ENCODE measurements around the gene THAP2. TPM values are rescaled to one million over a fixed set of nuclear protein-coding genes. Genes with fewer than 3 reads are reported as not detected.
"Not testable (repeated sequence)": the region's sequence is repeated elsewhere in the genome, so short reads cannot be mapped to it uniquely, and the experiment has no call there.

THAP2 gene
- total RNA-seq, 4 donors from 2014 or later: 3.3 to 5.1 (median 3.7) TPM

DNA sequence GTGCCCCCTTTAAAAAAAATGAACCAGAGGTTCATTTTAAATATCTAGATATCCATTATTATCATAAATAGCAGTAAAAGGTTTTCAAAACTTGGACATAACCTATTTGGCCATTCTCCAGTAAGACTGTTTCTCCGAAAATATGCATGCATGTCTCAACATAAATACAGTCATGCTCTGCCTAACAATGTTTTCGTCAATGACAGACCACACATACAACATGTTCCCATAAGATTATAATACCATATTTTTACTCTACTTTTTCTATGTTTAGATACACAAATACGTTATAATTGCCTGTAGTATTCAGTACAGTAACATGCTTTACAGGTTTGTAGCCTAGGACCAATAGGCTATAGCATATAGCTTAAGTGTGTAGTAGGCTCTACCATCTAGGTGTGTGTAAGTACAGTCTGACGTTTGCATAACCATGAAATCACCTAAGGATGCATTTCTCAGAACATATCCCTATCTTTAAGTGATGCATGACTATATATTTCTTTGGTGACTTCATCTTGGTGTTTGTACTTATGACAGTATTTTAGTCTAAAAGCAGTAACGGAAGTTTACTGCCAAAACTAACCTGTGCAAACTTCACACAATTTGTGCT lies 25.0 kb downstream of the THAP2 start:
- no peak for DNase-seq (ENCODE audit: extremely low spot score)
- Histone ChIP-seq H3K4me3 (no peak overlapping the region), H3K27ac (replicated peaks in 1 of 4) (no peak overlapping the region), H3K4me1 (peaks cover 17 to 36% (median 34%) of the 10 kb centered on the region in 4 donors), H3K27me3 (no peaks in the 10 kb centered on the region), H3K9me3 (no peaks in the 10 kb centered on the region), H3K36me3 (peaks cover 0 to 6% (median 0%) of the 10 kb centered on the region in 4 donors)
- WGBS: 78% methylated on average over 5 of the region's 5 CpGs
- TF ChIP-seq POLR2AphosphoS5 (IDR thresholded peaks at IDR 0.05) (no peak), CTCF (IDR thresholded peaks at IDR 0.05) (no peak), EP300 (IDR thresholded peaks at IDR 0.05) (no peak), POLR2A (IDR thresholded peaks at IDR 0.05; ENCODE audit: low read depth) (no peak)
- intact Hi-C loops (cut with DNase I): loop anchor here (5.0 kb wide), 1 partner anchor 63 kb away; the partner anchor contains the start of gene RAB21

DNA sequence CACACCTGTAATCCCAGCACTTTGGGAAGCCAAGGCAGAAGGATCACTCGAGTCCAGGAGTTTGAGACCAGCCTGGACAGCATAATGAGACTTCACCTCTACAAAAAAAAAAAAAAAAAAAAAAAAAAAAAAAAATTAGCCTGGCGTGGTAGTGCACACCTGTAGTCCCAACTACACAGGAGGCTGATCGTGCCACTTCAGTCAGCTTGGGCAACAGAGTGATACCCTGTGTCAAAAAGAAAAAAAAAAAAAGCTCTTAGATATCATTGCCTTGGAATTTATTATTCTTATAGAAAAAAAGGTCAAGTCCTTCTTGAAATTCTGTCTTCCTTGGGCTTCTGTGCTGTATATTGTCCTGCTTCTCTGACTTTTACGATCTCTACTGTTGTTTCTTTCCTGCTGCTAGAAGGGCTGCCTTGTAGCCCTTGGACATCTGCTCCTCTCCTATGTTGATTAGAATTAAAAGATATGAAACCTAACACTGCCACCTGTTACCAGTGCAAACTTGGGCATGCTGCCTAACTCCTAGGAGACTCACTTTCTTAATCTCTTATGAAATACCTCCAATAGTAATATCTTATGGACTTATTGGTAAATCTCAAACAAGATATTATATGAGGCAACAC lies 27.5 kb downstream of the THAP2 start:
- no peak for DNase-seq (ENCODE audit: extremely low spot score)
- peaks cover 14 to 28% (median 26%) of the 10 kb centered on the region in 4 donors for H3K4me1 ChIP-seq
- WGBS: 97% methylated on average over 4 of the region's 4 CpGs
- H3K36me3 ChIP-seq: peaks cover 0 to 10% (median 3%) of the 10 kb centered on the region in 4 donors
- no peak overlapping the region for H3K4me3 ChIP-seq
- no peak overlapping the region for H3K27ac ChIP-seq (replicated peaks in 1 of 4)
- no peaks in the 10 kb centered on the region for H3K9me3 ChIP-seq
- intact Hi-C loops (cut with DNase I): no loop called here
- no peaks in the 10 kb centered on the region for H3K27me3 ChIP-seq
- TF ChIP-seq EP300 (IDR thresholded peaks at IDR 0.05) (no peak), CTCF (IDR thresholded peaks at IDR 0.05) (no peak), POLR2AphosphoS5 (IDR thresholded peaks at IDR 0.05) (no peak)

DNA sequence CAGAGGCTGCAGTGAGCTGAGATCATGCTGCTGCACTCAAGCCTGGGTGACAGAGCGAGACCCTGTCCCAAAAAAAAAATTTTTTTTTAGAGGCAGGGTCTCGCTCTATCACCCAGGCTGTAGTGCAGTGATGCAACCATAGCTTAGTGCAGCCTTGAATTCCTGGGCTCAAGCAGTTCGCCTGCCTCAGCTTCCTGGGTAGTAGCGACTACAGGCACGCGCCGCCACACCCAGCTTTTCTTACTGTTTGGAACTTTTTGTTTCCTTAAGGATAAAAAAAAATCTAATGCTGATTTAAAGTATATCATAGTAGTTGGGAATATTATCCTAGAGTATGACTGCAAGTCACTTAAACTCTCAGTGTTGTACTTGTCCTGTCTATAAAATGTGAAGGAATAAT lies 29.0 kb downstream of the THAP2 start:
- H3K36me3 ChIP-seq: peaks cover 0 to 25% (median 12%) of the 10 kb centered on the region in 4 donors
- no peak overlapping the region for H3K4me3 ChIP-seq
- TF ChIP-seq POLR2AphosphoS5 (IDR thresholded peaks at IDR 0.05) (no peak), CTCF (IDR thresholded peaks at IDR 0.05) (no peak), POLR2A (IDR thresholded peaks at IDR 0.05; ENCODE audit: low read depth) (no peak), EP300 (IDR thresholded peaks at IDR 0.05) (no peak)
- intact Hi-C loops (cut with DNase I): no loop called here
- H3K9me3 ChIP-seq: no peaks in the 10 kb centered on the region
- peaks cover 4 to 14% (median 12%) of the 10 kb centered on the region in 4 donors for H3K4me1 ChIP-seq
- H3K27ac ChIP-seq (replicated peaks in 1 of 4): no peak overlapping the region
- no peaks in the 10 kb centered on the region for H3K27me3 ChIP-seq
- WGBS: 98% methylated on average over 7 of the region's 7 CpGs
- DNase-seq (ENCODE audit: extremely low spot score): no peak

DNA sequence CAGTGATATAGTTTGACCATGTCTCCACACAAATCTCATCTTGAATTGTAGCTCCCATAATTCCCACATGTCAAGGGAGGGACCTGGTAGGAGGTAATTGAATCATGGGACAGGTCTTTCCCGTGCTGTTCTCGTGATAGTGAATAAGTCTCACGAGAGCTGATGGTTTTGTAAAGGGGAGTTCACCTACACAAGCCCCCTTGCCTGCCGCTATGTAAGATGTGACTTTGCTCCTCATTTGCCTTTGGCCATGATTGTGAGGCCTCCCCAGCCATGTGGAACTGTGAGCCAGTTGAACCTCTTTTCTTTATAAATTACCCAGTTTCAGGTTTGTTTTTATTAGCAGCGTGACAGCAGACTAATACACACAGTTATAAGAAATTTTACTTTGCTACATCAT lies 29.6 kb downstream of the THAP2 start:
- H3K4me3 ChIP-seq; H3K27ac ChIP-seq (replicated peaks in 1 of 4); H3K27me3 ChIP-seq; H3K9me3 ChIP-seq; DNase-seq (ENCODE audit: extremely low spot score); intact Hi-C loops (cut with DNase I); H3K4me1 ChIP-seq: not testable (repeated sequence)
- H3K36me3 ChIP-seq: peaks cover 5 to 30% (median 17%) of the 10 kb centered on the region in 4 donors
- WGBS: 89% methylated on average over 5 of the region's 5 CpGs

DNA sequence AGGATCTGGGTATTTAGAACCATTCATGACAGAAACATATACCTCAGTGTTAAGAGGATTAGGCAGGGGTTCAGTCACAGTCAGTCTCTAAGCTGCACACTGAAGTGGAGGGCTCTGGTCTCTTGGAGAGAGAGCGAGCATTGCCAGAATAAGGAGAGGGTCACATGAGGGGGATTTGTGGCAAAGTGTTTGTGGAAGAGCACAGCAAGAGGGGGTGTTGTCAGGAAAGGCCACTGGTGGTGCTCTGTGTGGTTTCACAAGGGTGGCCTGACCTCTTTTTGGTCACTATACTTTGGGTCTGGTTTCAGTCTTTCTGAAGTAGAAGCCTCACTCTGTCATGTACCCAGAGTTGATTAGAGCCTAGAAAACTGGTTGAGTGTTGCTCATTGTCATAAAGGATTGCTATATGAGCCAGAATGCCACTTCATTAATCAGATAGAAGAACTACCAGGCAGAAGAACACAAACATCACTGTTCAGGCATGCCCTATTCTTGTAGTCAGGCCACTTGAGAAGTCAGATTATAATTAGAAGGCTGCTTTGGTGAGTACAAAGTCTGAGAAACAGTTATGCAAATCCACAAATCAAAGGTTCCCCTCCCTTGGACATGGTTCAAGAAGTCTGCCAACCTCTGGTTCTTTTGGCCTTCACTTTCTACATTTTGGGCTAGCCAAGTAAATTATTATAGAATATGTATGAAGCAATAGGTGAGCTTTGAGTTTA lies 30.2 kb downstream of the THAP2 start:
- H3K27ac ChIP-seq (replicated peaks in 1 of 4): no peak overlapping the region
- peaks cover 0 to 2% (median 1%) of the 10 kb centered on the region in 4 donors for H3K4me1 ChIP-seq
- no peak overlapping the region for H3K4me3 ChIP-seq
- H3K27me3 ChIP-seq: no peaks in the 10 kb centered on the region
- H3K36me3 ChIP-seq: peaks cover 11 to 36% (median 23%) of the 10 kb centered on the region in 4 donors
- no peaks in the 10 kb centered on the region for H3K9me3 ChIP-seq
- intact Hi-C loops (cut with DNase I): no loop called here
- DNase-seq (ENCODE audit: extremely low spot score): no peak
- TF ChIP-seq CTCF (IDR thresholded peaks at IDR 0.05) (no peak), EP300 (IDR thresholded peaks at IDR 0.05) (no peak)
- 100% methylated on average over 1 of the region's 1 CpG for WGBS
